ENCODE measurements around the gene PRPH. TPM values are rescaled to one million over a fixed set of nuclear protein-coding genes. Genes with fewer than 3 reads are reported as not detected.

PRPH gene
- total RNA-seq, 6 experiments from 2014 or later, result not detected

DNA sequence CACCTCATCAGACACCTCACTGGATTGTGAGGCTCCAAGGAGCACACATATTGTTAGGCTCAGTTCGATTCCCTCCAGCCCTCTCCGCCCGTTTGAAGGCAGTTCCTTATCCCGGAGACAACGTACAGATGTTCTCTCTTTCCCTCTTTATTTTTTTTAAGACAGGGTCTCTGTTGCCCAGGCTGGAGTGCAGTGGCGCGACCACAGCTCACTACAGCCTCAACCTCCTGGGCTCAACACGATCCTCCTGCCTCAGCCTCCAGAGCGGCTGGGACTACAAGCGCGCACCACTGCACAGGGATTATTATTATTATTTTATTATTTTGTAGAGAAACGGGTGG lies 27.4 kb downstream of the PRPH start:
- H3K27ac ChIP-seq, result peak overlapping the region in 1 of 3 donors; percentile 34
- intact Hi-C loops (cut with DNase I), result no loop called here

DNA sequence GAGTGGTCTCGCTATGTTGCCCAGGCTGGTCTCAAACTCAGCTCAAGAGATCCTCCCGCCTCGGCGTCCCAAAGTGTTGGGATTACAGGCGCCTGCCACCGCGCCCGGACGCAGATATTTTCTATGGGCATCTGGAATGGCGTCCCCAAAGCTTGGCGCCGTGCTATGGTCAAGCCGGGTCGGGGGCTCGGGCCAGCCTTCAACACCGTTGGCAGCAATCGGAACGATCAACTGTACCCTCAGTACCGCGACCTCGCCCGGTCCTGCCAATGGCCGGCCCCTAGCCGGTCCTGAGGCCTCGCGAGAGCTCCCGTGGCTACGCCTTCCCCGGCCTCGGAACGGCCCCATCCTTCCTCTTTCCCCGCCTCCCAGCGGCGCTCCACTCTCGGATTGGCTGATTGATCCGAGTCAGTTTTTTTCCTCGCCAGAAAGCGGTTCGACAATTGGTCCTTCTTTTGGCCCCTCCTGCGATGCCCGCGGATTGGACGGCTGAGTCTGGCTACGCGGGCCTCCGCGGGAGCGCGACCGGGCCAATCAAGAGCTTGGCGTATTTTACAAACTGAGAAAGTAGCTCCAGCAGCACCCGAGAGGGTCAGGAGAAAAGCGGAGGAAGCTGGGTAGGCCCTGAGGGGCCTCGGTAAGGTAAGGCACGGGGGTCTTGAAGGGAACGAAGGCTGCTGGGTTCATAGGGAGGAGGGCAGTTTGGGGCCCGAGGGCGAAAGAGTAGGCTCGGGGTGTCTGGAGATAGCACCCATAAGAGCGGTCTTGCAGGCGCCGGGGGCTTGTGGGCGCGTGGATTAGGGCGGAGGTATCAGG lies 28.0 kb downstream of the PRPH start, which contains the start of gene TROAP:
Gene TROAP (plus strand): TSS at position 548 of the 816 bp plus-strand sequence. CDS start 354 bp downstream, outside the sequence.
- H3K4me1 ChIP-seq, result peaks cover 0 to 4% (median 0%) of the 10 kb centered on the region in 4 donors
- H3K27me3 ChIP-seq, result no peaks in the 10 kb centered on the region
- H3K4me3 ChIP-seq, result peak within 1 kb of the TSS; percentile 62 to 80 (median 70)
- H3K27ac ChIP-seq, result peak within 1 kb of the TSS in 1 of 3 donors; percentile 34
- ATAC-seq (peak; percentile 99 to 100 (median 100)), DNase-seq (peak; percentile 96 to 98 (median 97))
- 1% methylated on average over 34 of the region's 65 CpGs for WGBS (ENCODE audit: insufficient coverage, low coverage, low lambda C conversion rate, missing lambda C conversion rate)
- intact Hi-C loops (cut with DNase I), result no loop called here
- no peaks in the 10 kb centered on the region for H3K36me3 ChIP-seq
- TF ChIP-seq, protein P1, sequence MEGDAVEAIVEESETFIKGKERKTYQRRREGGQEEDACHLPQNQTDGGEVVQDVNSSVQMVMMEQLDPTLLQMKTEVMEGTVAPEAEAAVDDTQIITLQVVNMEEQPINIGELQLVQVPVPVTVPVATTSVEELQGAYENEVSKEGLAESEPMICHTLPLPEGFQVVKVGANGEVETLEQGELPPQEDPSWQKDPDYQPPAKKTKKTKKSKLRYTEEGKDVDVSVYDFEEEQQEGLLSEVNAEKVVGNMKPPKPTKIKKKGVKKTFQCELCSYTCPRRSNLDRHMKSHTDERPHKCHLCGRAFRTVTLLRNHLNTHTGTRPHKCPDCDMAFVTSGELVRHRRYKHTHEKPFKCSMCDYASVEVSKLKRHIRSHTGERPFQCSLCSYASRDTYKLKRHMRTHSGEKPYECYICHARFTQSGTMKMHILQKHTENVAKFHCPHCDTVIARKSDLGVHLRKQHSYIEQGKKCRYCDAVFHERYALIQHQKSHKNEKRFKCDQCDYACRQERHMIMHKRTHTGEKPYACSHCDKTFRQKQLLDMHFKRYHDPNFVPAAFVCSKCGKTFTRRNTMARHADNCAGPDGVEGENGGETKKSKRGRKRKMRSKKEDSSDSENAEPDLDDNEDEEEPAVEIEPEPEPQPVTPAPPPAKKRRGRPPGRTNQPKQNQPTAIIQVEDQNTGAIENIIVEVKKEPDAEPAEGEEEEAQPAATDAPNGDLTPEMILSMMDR (IDR thresholded peaks at IDR 0.05), result no peak
- no peak for TF ChIP-seq POLR2A (IDR thresholded peaks at IDR 0.05)
- H3K9me3 ChIP-seq, result no peaks in the 10 kb centered on the region

More for the DNA sequence above, 27.4 kb downstream of the PRPH start:
- ATAC-seq (no peak), DNase-seq (no peak)
- WGBS (ENCODE audit: insufficient coverage, low coverage, low lambda C conversion rate, missing lambda C conversion rate), result 49% methylated on average over 12 of the region's 12 CpGs
- no peaks in the 10 kb centered on the region for H3K9me3 ChIP-seq
- no peaks in the 10 kb centered on the region for H3K27me3 ChIP-seq
- H3K4me3 ChIP-seq, result peak overlapping the region; percentile 62 to 80 (median 70)
- no peaks in the 10 kb centered on the region for H3K36me3 ChIP-seq
- TF ChIP-seq, protein P1 (IDR thresholded peaks at IDR 0.05), result no peak
- TF ChIP-seq POLR2A (IDR thresholded peaks at IDR 0.05), result no peak
- H3K4me1 ChIP-seq, result peaks cover 0 to 4% (median 0%) of the 10 kb centered on the region in 4 donors

- peak overlapping the region; percentile 62 to 80 (median 70) for H3K4me3 ChIP-seq
- ATAC-seq, result no peak
- H3K27me3 ChIP-seq, result no peaks in the 10 kb centered on the region
- no peaks in the 10 kb centered on the region for H3K36me3 ChIP-seq
- H3K4me1 ChIP-seq, result peaks cover 0 to 4% (median 0%) of the 10 kb centered on the region in 4 donors
- no peak for DNase-seq
- no peak overlapping the region for H3K27ac ChIP-seq
- TF ChIP-seq, protein P1 (IDR thresholded peaks at IDR 0.05), result no peak
- no peak for TF ChIP-seq POLR2A (IDR thresholded peaks at IDR 0.05)
- no peaks in the 10 kb centered on the region for H3K9me3 ChIP-seq
- WGBS (ENCODE audit: insufficient coverage, low coverage, low lambda C conversion rate, missing lambda C conversion rate), result 19% methylated on average over 6 of the region's 19 CpGs
- intact Hi-C loops (cut with DNase I), result no loop called here
Measured at GRCh38 chr12:49323524-49324097, 28.7 kb downstream of the PRPH start.

DNA sequence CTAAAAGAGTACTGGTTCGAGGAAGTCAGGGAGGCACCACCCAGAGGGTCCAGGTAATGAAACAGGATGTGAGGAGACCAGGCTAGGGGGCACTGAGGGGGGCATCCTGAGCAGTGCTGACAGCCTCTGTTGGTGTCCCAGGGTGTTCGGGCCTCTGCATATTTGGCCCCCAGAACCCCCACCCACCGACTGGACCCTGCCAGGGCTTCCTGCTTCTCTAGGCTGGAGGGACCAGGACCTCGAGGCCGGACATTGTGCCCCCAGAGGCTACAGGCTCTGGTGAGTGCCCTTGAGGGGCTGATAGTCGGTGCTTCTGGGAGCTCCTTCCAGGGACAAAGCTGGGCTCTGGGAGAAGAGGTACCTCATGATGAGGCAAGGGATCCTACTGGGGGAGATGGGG lies 30.7 kb downstream of the PRPH start:
- no peak overlapping the region for H3K27ac ChIP-seq
- ATAC-seq, result no peak
- intact Hi-C loops (cut with DNase I), result no loop called here
- no CpG with 5 or more reads among the region's 6 CpGs for WGBS (ENCODE audit: insufficient coverage, low coverage, low lambda C conversion rate, missing lambda C conversion rate)
- no peaks in the 10 kb centered on the region for H3K27me3 ChIP-seq
- no peaks in the 10 kb centered on the region for H3K9me3 ChIP-seq
- H3K36me3 ChIP-seq, result no peaks in the 10 kb centered on the region
- H3K4me3 ChIP-seq, result no peak overlapping the region
- no peak for DNase-seq
- peaks cover 0 to 4% (median 0%) of the 10 kb centered on the region in 4 donors for H3K4me1 ChIP-seq
- no peak for TF ChIP-seq POLR2A (IDR thresholded peaks at IDR 0.05)
- TF ChIP-seq, protein P1 (IDR thresholded peaks at IDR 0.05), result no peak
